ENCODE results near the gene APH1B. TPM values are rescaled to one million over a fixed set of nuclear protein-coding genes. Genes with fewer than 3 reads are reported as not detected.

The APH1B gene
- total and polyA plus RNA-seq, 2 of the 4 experiments (the other 2 are of a cell fraction) = 7.0 to 7.7 TPM

- Histone ChIP-seq H2AFZ (replicated peaks; ENCODE audit: low read length, poor library complexity) (no peak overlapping the region), H3K18ac (ENCODE audit: low read depth, low read length) (no peak overlapping the region), H2AK9ac (replicated peaks; ENCODE audit: low read depth, low read length, poor library complexity) (no peak overlapping the region), H3K4me3 (ENCODE audit: insufficient read depth, low read depth, low read length) (no peak overlapping the region), H4K8ac (ENCODE audit: low read depth in 2 of 2, low read length in 2 of 2) (peak overlapping the region in 1 of 2 experiments; percentile 19; a peak in 1 of 4 replicates), H3K4me1 (ENCODE audit: control insufficient read depth, insufficient read depth, low read length) (peaks cover 18% of the 10 kb centered on the region), H3K27me3 (ENCODE audit: control insufficient read depth, insufficient read depth, low read length) (no peaks in the 10 kb centered on the region), H3K9ac (ENCODE audit: low read depth, low read length) (no peak overlapping the region), H3K9me1 (ENCODE audit: insufficient read depth, low read length) (peaks cover 12% of the 10 kb centered on the region), H3K56ac (ENCODE audit: extremely low read depth, insufficient read depth, low read length) (no peak overlapping the region), H4K5ac (ENCODE audit: low read depth, low read length) (no peak overlapping the region), H2AK5ac (ENCODE audit: low read depth, low read length) (peak overlapping the region; percentile 52; the same call in 1 of the 2 replicates), H4K91ac (ENCODE audit: insufficient read depth, low read depth, low read length) (no peak overlapping the region), H2BK5ac (ENCODE audit: low read depth, low read length, poor library complexity, severe bottlenecking) (peak overlapping the region; percentile 53), H3K4me2 (ENCODE audit: low read depth, low read length) (no peak overlapping the region), H3K27ac (ENCODE audit: insufficient read depth, low read length) (no peak overlapping the region), H3K36me3 (ENCODE audit: control insufficient read depth, insufficient read depth, low read length) (no peaks in the 10 kb centered on the region), H3K79me1 (ENCODE audit: low read depth in 1 of 2, low read length in 2 of 2) (peaks cover 15 to 64% of the 10 kb centered on the region in 2 experiments), H3K14ac (replicated peaks; ENCODE audit: low read depth, low read length) (0 out of 2 replicates have a peak overlapping the region, but pooled peaks have one; percentile 1), H3K9me3 (ENCODE audit: control insufficient read depth, insufficient read depth, low read length) (no peaks in the 10 kb centered on the region), H2BK120ac (ENCODE audit: low read depth, low read length) (no peak overlapping the region), H2BK15ac (ENCODE audit: low read depth, low read length) (peak overlapping the region; percentile 64; the same call in 1 of the 3 replicates), H3K23ac (ENCODE audit: low read depth, low read length) (no peak overlapping the region), H2BK20ac (ENCODE audit: low read depth, low read length) (no peak overlapping the region), H4K20me1 (ENCODE audit: insufficient read depth, low read length) (no peaks in the 10 kb centered on the region; the same call in 1 of the 2 replicates), H3K4ac (ENCODE audit: low read depth, low read length) (no peak overlapping the region)
- in situ Hi-C loops (cut with MboI; ENCODE audit: low sequenced_read_pairs) (no loop called here), dilution Hi-C loops (cut with HindIII; ENCODE audit: low sequenced_read_pairs, unreplicated experiment) (no loop called here), intact Hi-C loops (cut with micrococcal nuclease) (loop anchor here (2.0 kb wide), 1 partner anchor 20 kb away; no protein-coding TSS in a partner anchor)
- WGBS, 2 experiments (ENCODE audit: extremely low coverage in 2 of 2, insufficient read length in 1 of 2) = no CpG with 5 or more reads among the region's 5 CpGs
- ATAC-seq (ENCODE audit: low read depth) (no peak), DNase-seq (peak; percentile 19)
- POLR2A ChIA-PET (ENCODE audit: unreplicated experiment) = no interaction called here
- TF ChIP-seq CEBPB (IDR thresholded peaks at IDR 0.05; ENCODE audit: low read depth, low read length) (peak; percentile 65), MAFK (IDR thresholded peaks at IDR 0.05; ENCODE audit: low read depth, low read length) (no peak)
- CTCF ChIA-PET = interaction anchor here (0.6 kb wide), 2 partner anchors 8 to 185 kb away, joined by 3 to 4 read pairs; no protein-coding TSS in a partner anchor
- no TSS peak for BruUV-seq (replicated peaks)
Measured at GRCh38 chr15:63232943-63233342, 44.5 kb upstream of the APH1B start.

Measured in IMR-90 (cell line).